Measurements from ENCODE around the gene TMEM150C.

DNA sequence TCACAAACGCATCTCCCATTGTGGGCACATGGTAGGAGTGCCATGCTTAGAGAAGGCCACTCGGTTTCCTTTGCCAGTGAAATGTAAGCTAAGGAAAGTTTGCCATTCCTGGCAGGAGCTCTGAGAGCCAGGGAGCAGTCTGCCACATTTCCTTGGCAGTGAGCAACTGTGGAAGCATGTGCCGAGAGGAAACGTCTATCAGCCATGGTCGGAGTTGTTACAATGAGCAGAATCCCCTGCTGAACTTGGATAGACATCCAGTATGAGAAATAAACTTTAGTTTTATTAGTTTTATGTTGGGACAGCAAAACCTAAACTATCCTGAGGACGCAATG lies 80.3 kb downstream of the TMEM150C start:
- TF ChIP-seq REST (IDR thresholded peaks at IDR 0.05; ENCODE audit: insufficient read depth in 1 of 2, low read depth in 2 of 2, low read length in 1 of 2), result no peak
- no peak for TF ChIP-seq POLR2AphosphoS5 (IDR thresholded peaks at IDR 0.05; ENCODE audit: low read depth, low read length)
- TF ChIP-seq, protein P1, sequence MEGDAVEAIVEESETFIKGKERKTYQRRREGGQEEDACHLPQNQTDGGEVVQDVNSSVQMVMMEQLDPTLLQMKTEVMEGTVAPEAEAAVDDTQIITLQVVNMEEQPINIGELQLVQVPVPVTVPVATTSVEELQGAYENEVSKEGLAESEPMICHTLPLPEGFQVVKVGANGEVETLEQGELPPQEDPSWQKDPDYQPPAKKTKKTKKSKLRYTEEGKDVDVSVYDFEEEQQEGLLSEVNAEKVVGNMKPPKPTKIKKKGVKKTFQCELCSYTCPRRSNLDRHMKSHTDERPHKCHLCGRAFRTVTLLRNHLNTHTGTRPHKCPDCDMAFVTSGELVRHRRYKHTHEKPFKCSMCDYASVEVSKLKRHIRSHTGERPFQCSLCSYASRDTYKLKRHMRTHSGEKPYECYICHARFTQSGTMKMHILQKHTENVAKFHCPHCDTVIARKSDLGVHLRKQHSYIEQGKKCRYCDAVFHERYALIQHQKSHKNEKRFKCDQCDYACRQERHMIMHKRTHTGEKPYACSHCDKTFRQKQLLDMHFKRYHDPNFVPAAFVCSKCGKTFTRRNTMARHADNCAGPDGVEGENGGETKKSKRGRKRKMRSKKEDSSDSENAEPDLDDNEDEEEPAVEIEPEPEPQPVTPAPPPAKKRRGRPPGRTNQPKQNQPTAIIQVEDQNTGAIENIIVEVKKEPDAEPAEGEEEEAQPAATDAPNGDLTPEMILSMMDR (IDR thresholded peaks at IDR 0.05), result no peak
